ENCODE results near the gene TMEM44. TPM values are rescaled to one million over a fixed set of nuclear protein-coding genes. Genes with fewer than 3 reads are reported as not detected.

Gene TMEM44
- total and polyA plus RNA-seq, 2 donors (not counting 3 experiments of a cell fraction or from before 2014, with no cell fraction given): 93.8 to 125 TPM

DNA sequence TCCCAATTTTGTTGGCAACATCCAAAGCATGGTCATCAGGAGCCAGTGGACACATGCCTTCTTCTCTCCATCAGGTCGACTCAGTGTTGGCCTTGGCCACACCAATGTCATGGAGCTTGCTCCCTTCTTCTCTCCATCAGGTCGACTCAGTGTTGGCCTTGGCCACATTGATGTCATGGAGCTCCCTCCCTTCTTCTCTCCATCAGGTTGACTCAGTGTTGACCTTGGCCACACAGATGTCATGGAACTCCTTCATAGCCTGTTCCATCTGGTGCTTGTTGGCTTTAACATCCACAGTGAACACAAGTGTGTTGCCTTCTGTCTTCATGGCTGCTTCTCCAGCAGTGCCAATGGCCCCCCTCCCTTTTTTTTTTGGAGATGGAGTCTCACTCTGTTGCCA, 70.2 kb downstream of the TMEM44 start:
- Histone ChIP-seq H3K27ac (ENCODE audit: insufficient read depth, low read depth, low read length) (no peak overlapping the region), H2AFZ (ENCODE audit: low read depth, low read length) (no peak overlapping the region), H3K9ac (replicated peaks; ENCODE audit: extremely low read depth, insufficient read depth, low read length) (no peak overlapping the region), H3K4me2 (ENCODE audit: insufficient read depth, low read length) (no peak overlapping the region), H3K4me3 (replicated peaks in 1 of 3; ENCODE audit: insufficient read depth in 1 of 3, low read depth in 1 of 3, low read length in 3 of 3) (no peak overlapping the region), H3K4me1 (ENCODE audit: control insufficient read depth, extremely low read depth, insufficient read depth, low read length) (peaks cover 16% of the 10 kb centered on the region), H3K9me3 (replicated peaks; ENCODE audit: control insufficient read depth, insufficient read depth, low read length) (no peaks in the 10 kb centered on the region), H3K36me3 (ENCODE audit: control insufficient read depth in 2 of 2, extremely low read depth in 1 of 2, insufficient read depth in 2 of 2, low read length in 2 of 2) (no peaks in the 10 kb centered on the region), H3K9me1 (replicated peaks; ENCODE audit: control insufficient read depth, extremely low read depth, insufficient read depth, low read length) (no peaks in the 10 kb centered on the region), H4K20me1 (replicated peaks; ENCODE audit: control insufficient read depth, extremely low read depth, insufficient read depth, low read length) (no peaks in the 10 kb centered on the region), H3K27me3 (ENCODE audit: control insufficient read depth in 2 of 2, insufficient read depth in 2 of 2, low read length in 2 of 2) (peaks cover 5 to 11% of the 10 kb centered on the region in 2 experiments), H3K79me2 (ENCODE audit: control insufficient read depth, insufficient read depth, low read length) (no peaks in the 10 kb centered on the region)
- BruUV-seq (replicated peaks): no TSS peak
- dilution Hi-C loops (cut with MboI; ENCODE audit: extremely low pct_ligation_motif_present, low sequenced_read_pairs) (no loop called here), intact Hi-C loops (cut with micrococcal nuclease) (no loop called here)
- DNase-seq (ENCODE audit: low read depth, low spot score): no peak
- POLR2A ChIA-PET: no interaction called here
- no peak for TF ChIP-seq GATA2 (IDR thresholded peaks at IDR 0.05; ENCODE audit: insufficient read depth, insufficient read length, low read depth, low read length)
- TF ChIP-seq MYC (IDR thresholded peaks at IDR 0.05; ENCODE audit: low read depth, low read length): no peak
- TF ChIP-seq MAX (IDR thresholded peaks at IDR 0.05; ENCODE audit: insufficient read depth, insufficient read length): no peak
- TF ChIP-seq JUN (IDR thresholded peaks at IDR 0.05; ENCODE audit: borderline replicate concordance, insufficient read depth, insufficient read length, low read depth): no peak
- no peak for TF ChIP-seq EZH2 (IDR thresholded peaks at IDR 0.05; ENCODE audit: borderline replicate concordance, low read depth, low read length, severe bottlenecking)
- no peak for TF ChIP-seq FOS (IDR thresholded peaks at IDR 0.05; ENCODE audit: borderline replicate concordance, insufficient read depth, low read length)
- TF ChIP-seq POLR2AphosphoS5 (IDR thresholded peaks at IDR 0.05; ENCODE audit: insufficient read depth, low read depth, low read length): no peak
- no peak for TF ChIP-seq POLR2A (IDR thresholded peaks at IDR 0.05; ENCODE audit: low read depth, low read length)
- no peak for TF ChIP-seq CTCF (IDR thresholded peaks at IDR 0.05; ENCODE audit: extremely low read depth in 1 of 2, insufficient read depth in 1 of 2, low read depth in 1 of 2, low read length in 2 of 2)
- CTCF ChIA-PET: interaction anchor here (0.9 kb wide), 1 partner anchor 91 kb away, joined by 3 read pairs; no protein-coding TSS in a partner anchor
- FAIRE-seq: no peak
